Measurements from ENCODE around the gene LRRC63. TPM values are rescaled to one million over a fixed set of nuclear protein-coding genes. Genes with fewer than 3 reads are reported as not detected.
A peak's percentile ranks its signal among the peaks of the same experiment; 100 is the strongest.

Gene LRRC63
- total and polyA plus RNA-seq, 9 of the 15 experiments (the other 6 are each of a cell fraction or from before 2014, with no cell fraction given), result 0.07 to 0.41 (median 0.24) TPM; not detected in 1

GRCh38 chr13:46318986-46319385, 107.3 kb downstream of the LRRC63 start:
- intact Hi-C loops (cut with micrococcal nuclease) (no loop called here), in situ Hi-C loops (cut with MboI) (loop anchor here (25.0 kb wide), 1 partner anchor 382 kb away; no protein-coding TSS in a partner anchor)
- POLR2A ChIA-PET, result no interaction called here
- ATAC-seq (no peak), FAIRE-seq (no peak), DNase-seq (ENCODE audit: extremely low read depth in 1 of 4, low spot score in 3 of 4) (no peak)
- no peaks in the 10 kb centered on the region for H3K79me2 ChIP-seq (ENCODE audit: control insufficient read depth, insufficient read depth, low read length)
- H3K4me1 ChIP-seq (replicated peaks in 1 of 2; ENCODE audit: control insufficient read depth in 2 of 2, insufficient read depth in 2 of 2, low read length in 2 of 2), result no peaks in the 10 kb centered on the region; a peak in 1 of 5 replicates
- BruUV-seq (replicated peaks), result no TSS peak
- H2AFZ ChIP-seq (ENCODE audit: low read depth, low read length), result no peak overlapping the region
- H3K27ac ChIP-seq (ENCODE audit: extremely low read depth, low read depth, low read length), result no peak overlapping the region
- no peak for TF ChIP-seq GTF2F1 (IDR thresholded peaks at IDR 0.05; ENCODE audit: low read depth, low read length)
- TF ChIP-seq RBBP5 (IDR thresholded peaks at IDR 0.05; ENCODE audit: borderline replicate concordance, insufficient read depth, low read length, poor library complexity, severe bottlenecking), result no peak
- TF ChIP-seq MCM7 (IDR thresholded peaks at IDR 0.05), result no peak
- no peak for TF ChIP-seq SRSF3 (IDR thresholded peaks at IDR 0.05; ENCODE audit: insufficient read depth, low read length)
- TF ChIP-seq ZNF184 (CRISPR knock-in tag; IDR thresholded peaks at IDR 0.05), result no peak
- no peaks in the 10 kb centered on the region for H4K20me1 ChIP-seq (replicated peaks; ENCODE audit: control insufficient read depth, insufficient read depth, low read length)
- H3K36me3 ChIP-seq (ENCODE audit: control insufficient read depth, insufficient read depth, low read length), result no peaks in the 10 kb centered on the region
- no peak overlapping the region for H3K4me2 ChIP-seq (ENCODE audit: insufficient read depth, low read length)
- no peaks in the 10 kb centered on the region for H3K27me3 ChIP-seq (ENCODE audit: control insufficient read depth in 2 of 2, insufficient read depth in 2 of 2, low read length in 2 of 2)
- no peak overlapping the region for H3K9ac ChIP-seq (ENCODE audit: insufficient read depth in 1 of 2, low read depth in 2 of 2, low read length in 2 of 2)
- H3K4me3 ChIP-seq, result no peak overlapping the region
- no peaks in the 10 kb centered on the region for H3K9me3 ChIP-seq (replicated peaks; ENCODE audit: control insufficient read depth, insufficient read depth, low read depth, low read length)
- CTCF ChIA-PET (ENCODE audit: low intra/inter-chr PET ratio), result no interaction called here
- WGBS (ENCODE audit: insufficient coverage, low coverage, missing lambda C conversion rate), result 6% methylated on average over 1 of the region's 1 CpG
- H3K9me1 ChIP-seq (ENCODE audit: control insufficient read depth, insufficient read depth, low read length), result no peaks in the 10 kb centered on the region

GRCh38 chr13:46320406-46320805, 108.7 kb downstream of the LRRC63 start:
- POLR2A ChIA-PET, result no interaction called here
- Histone ChIP-seq H4K20me1 (replicated peaks; ENCODE audit: control insufficient read depth, insufficient read depth, low read length) (no peaks in the 10 kb centered on the region), H3K27ac (ENCODE audit: extremely low read depth, low read depth, low read length) (no peak overlapping the region), H3K4me1 (replicated peaks in 1 of 2; ENCODE audit: control insufficient read depth in 2 of 2, insufficient read depth in 2 of 2, low read length in 2 of 2) (no peaks in the 10 kb centered on the region; a peak in 1 of 5 replicates), H3K4me3 (no peak overlapping the region), H3K27me3 (ENCODE audit: control insufficient read depth in 2 of 2, insufficient read depth in 2 of 2, low read length in 2 of 2) (no peaks in the 10 kb centered on the region), H2AFZ (ENCODE audit: low read depth, low read length) (peak overlapping the region; percentile 81), H3K36me3 (ENCODE audit: control insufficient read depth, insufficient read depth, low read length) (no peaks in the 10 kb centered on the region), H3K9me1 (ENCODE audit: control insufficient read depth, insufficient read depth, low read length) (no peaks in the 10 kb centered on the region), H3K79me2 (ENCODE audit: control insufficient read depth, insufficient read depth, low read length) (no peaks in the 10 kb centered on the region), H3K9ac (ENCODE audit: insufficient read depth in 1 of 2, low read depth in 2 of 2, low read length in 2 of 2) (no peak overlapping the region), H3K9me3 (replicated peaks; ENCODE audit: control insufficient read depth, insufficient read depth, low read depth, low read length) (no peaks in the 10 kb centered on the region; the same call in 1 of the 2 replicates), H3K4me2 (ENCODE audit: insufficient read depth, low read length) (no peak overlapping the region)
- FAIRE-seq (no peak), DNase-seq (ENCODE audit: extremely low read depth in 1 of 4, low spot score in 3 of 4) (no peak), ATAC-seq (peak; percentile 21; the same call in 1 of the 3 replicates)
- no TSS peak for BruUV-seq (replicated peaks)
- in situ Hi-C loops (cut with MboI) (loop anchor here (25.0 kb wide), 1 partner anchor 383 kb away; no protein-coding TSS in a partner anchor), intact Hi-C loops (cut with micrococcal nuclease) (loop anchor here (2.0 to 10.0 kb wide), 4 partner anchors 32 to 696 kb away; no protein-coding TSS in a partner anchor)
- WGBS (ENCODE audit: insufficient coverage, low coverage, missing lambda C conversion rate), result 11% methylated on average over 3 of the region's 3 CpGs
- CTCF ChIA-PET (ENCODE audit: low intra/inter-chr PET ratio), result interaction anchor here (0.6 to 0.7 kb wide), 2 partner anchors 160 to 394 kb away, joined by 3 read pairs; no protein-coding TSS in a partner anchor
- TF ChIP-seq PRDM10 (IDR thresholded peaks at IDR 0.05; ENCODE audit: partially characterized antibody) (peak; percentile 79), ZNF512 (tag; IDR thresholded peaks at IDR 0.05) (peak; percentile 65), ESRRA (IDR thresholded peaks at IDR 0.05; ENCODE audit: borderline replicate concordance, low read depth) (no peak)

Measured in K562 (cell line).